ENCODE measurements around the gene AURKAIP1.
"Not testable (repeated sequence)": the region's sequence is repeated elsewhere in the genome, so short reads cannot be mapped to it uniquely, and the experiment has no call there.

The AURKAIP1 gene

DNA sequence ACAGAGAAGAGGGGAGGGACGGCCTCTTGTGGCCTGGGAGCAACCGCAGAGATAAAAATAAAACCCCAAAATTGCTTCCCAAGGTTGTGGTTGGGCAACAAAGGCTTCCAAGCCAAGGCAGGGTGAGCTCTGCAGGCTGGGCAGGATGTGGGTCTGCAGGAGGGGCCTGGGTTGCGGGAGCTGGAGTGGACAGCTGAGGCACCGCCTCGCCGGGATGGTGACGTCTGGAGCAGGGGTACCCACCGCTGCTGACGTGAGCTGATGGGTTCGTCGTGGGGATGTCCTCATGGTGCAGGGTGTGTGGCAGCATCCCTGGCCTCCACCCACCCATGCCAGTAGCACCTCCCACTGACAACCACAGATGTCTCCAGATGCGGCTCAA lies 3.7 kb downstream of the AURKAIP1 start:
- no peak for DNase-seq (ENCODE audit: extremely low spot score)
- TF ChIP-seq ARNT (IDR thresholded peaks at IDR 0.05) (no peak), BHLHE40 (IDR thresholded peaks at IDR 0.05; ENCODE audit: borderline replicate concordance) (no peak), ZNF384 (IDR thresholded peaks at IDR 0.05) (no peak), CTBP1 (IDR thresholded peaks at IDR 0.05; ENCODE audit: borderline replicate concordance) (no peak), SP1 (IDR thresholded peaks at IDR 0.05) (no peak), SUZ12 (IDR thresholded peaks at IDR 0.05) (no peak), LEF1 (IDR thresholded peaks at IDR 0.05; ENCODE audit: borderline replicate concordance) (no peak), FOXM1 (IDR thresholded peaks at IDR 0.05; ENCODE audit: borderline replicate concordance) (no peak), FOXK2 (IDR thresholded peaks at IDR 0.05) (no peak), HDGF (IDR thresholded peaks at IDR 0.05; ENCODE audit: borderline replicate concordance) (no peak), TARDBP (IDR thresholded peaks at IDR 0.05) (no peak), FOXA1 (IDR thresholded peaks at IDR 0.05) (no peak), NFRKB (IDR thresholded peaks at IDR 0.05) (no peak), L3MBTL2 (conservative IDR thresholded peaks at IDR 0.05) (no peak), ELF4 (IDR thresholded peaks at IDR 0.05) (no peak)
- TF ChIP-seq, protein P1, sequence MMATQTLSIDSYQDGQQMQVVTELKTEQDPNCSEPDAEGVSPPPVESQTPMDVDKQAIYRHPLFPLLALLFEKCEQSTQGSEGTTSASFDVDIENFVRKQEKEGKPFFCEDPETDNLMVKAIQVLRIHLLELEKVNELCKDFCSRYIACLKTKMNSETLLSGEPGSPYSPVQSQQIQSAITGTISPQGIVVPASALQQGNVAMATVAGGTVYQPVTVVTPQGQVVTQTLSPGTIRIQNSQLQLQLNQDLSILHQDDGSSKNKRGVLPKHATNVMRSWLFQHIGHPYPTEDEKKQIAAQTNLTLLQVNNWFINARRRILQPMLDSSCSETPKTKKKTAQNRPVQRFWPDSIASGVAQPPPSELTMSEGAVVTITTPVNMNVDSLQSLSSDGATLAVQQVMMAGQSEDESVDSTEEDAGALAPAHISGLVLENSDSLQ (IDR thresholded peaks at IDR 0.05), result no peak
- ChIA-PET CTCF (interaction anchor here (0.6 to 1.3 kb wide), 4 partner anchors 14 to 778 kb away, joined by 3 to 4 read pairs (median 3); no protein-coding TSS in a partner anchor), POLR2A (interaction anchor here (2.8 kb wide), 1 partner anchor 19 kb away, joined by 17 read pairs; no protein-coding TSS in a partner anchor)

DNA sequence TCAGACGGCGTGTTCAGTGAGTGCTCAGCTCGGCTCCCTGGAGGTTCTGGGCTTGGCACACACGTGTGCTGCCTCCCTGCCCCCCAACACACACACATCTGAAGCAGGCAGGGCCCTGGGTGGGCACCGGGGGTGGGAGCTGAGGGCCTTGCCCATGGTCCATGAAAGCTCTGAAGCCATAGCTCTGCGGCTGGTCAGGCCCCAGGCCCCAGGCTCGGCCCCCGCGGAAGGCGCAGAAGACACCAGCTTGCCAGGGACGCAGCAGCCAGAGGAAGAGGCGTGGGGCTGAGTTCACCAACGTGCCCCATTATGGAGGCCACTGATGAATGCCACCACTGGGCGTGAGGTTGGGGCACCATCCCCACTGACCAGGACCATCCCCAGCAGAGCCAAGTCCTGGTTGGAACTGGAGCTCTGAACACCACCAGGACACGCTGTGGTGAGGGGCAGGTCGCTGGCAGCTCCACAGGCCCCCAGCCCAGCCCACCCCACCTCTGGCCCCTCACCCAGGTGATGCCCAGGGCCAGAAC lies 4.2 kb downstream of the AURKAIP1 start:
- ChIA-PET POLR2A (interaction anchor here (2.8 kb wide), 1 partner anchor 18 kb away, joined by 17 read pairs; no protein-coding TSS in a partner anchor), CTCF (interaction anchor here (1.2 kb wide), 1 partner anchor 17 kb away, joined by 3 read pairs; no protein-coding TSS in a partner anchor)
- no peak for DNase-seq (ENCODE audit: extremely low spot score)
- TF ChIP-seq ZNF384 (IDR thresholded peaks at IDR 0.05) (no peak), ELF4 (IDR thresholded peaks at IDR 0.05) (no peak), BHLHE40 (IDR thresholded peaks at IDR 0.05; ENCODE audit: borderline replicate concordance) (no peak), HDGF (IDR thresholded peaks at IDR 0.05; ENCODE audit: borderline replicate concordance) (no peak), TARDBP (IDR thresholded peaks at IDR 0.05) (no peak), CTBP1 (IDR thresholded peaks at IDR 0.05; ENCODE audit: borderline replicate concordance) (no peak), NFRKB (IDR thresholded peaks at IDR 0.05) (no peak), FOXK2 (IDR thresholded peaks at IDR 0.05) (no peak), L3MBTL2 (conservative IDR thresholded peaks at IDR 0.05) (no peak), FOXA1 (IDR thresholded peaks at IDR 0.05) (no peak), LEF1 (IDR thresholded peaks at IDR 0.05; ENCODE audit: borderline replicate concordance) (no peak), FOXM1 (IDR thresholded peaks at IDR 0.05; ENCODE audit: borderline replicate concordance) (no peak), SUZ12 (IDR thresholded peaks at IDR 0.05) (no peak), ARNT (IDR thresholded peaks at IDR 0.05) (no peak)
- TF ChIP-seq, protein P1 (IDR thresholded peaks at IDR 0.05), result no peak

DNA sequence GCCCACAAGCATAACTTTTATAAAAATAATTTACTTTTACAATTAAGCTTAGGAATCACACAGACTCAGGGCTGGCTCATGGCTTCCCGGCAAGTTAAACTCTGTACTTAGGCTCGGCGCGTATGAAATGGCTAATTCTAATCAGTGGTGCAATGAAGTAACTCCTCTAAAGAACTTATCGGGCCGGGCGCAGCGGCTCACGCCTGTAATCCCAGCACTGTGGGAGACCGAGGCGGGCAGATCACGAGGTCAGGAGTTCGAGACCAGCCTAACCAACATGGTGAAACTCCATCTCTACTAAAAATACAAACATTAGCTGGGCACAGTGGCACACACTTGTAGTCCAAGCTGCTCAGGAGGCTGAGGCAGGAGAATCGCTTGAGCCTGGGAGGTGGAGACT lies 4.9 kb downstream of the AURKAIP1 start:
- CTCF ChIA-PET; DNase-seq (ENCODE audit: extremely low spot score): not testable (repeated sequence)
- POLR2A ChIA-PET, result interaction anchor here (2.8 kb wide), 1 partner anchor 17 kb away, joined by 17 read pairs; no protein-coding TSS in a partner anchor

DNA sequence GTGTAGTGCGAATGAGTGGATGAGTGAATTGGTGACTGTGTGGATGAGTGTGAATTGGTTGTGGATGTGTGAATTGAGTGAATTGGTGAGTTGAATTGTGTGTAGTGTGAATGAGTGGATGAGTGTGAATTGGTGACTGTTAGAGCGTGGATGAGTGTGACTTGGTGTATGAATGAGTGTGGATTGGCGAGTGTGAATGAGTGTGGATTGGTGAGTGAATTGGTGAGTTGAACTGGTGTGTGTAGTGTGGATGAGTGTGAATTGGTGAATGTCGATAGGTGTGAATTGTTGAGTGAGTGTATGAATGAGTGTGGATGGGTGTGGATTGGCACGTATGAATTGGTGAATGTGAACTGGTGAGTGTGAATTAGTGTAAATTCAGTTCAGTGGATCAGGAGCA lies 7.7 kb downstream of the AURKAIP1 start:
- TF ChIP-seq FOXA1 (IDR thresholded peaks at IDR 0.05), result no peak
- TF ChIP-seq SP1 (IDR thresholded peaks at IDR 0.05), result no peak
- no peak for TF ChIP-seq FOXK2 (IDR thresholded peaks at IDR 0.05)
- no peak for TF ChIP-seq FOXM1 (IDR thresholded peaks at IDR 0.05; ENCODE audit: borderline replicate concordance)
- no peak for TF ChIP-seq SUZ12 (IDR thresholded peaks at IDR 0.05)
- no peak for TF ChIP-seq TARDBP (IDR thresholded peaks at IDR 0.05)
- no peak for TF ChIP-seq ELF4 (IDR thresholded peaks at IDR 0.05)
- TF ChIP-seq, protein P1 (IDR thresholded peaks at IDR 0.05), result no peak
- no peak for TF ChIP-seq NFRKB (IDR thresholded peaks at IDR 0.05)
- no peak for TF ChIP-seq LEF1 (IDR thresholded peaks at IDR 0.05; ENCODE audit: borderline replicate concordance)
- TF ChIP-seq ARNT (IDR thresholded peaks at IDR 0.05), result no peak
- TF ChIP-seq CTBP1 (IDR thresholded peaks at IDR 0.05; ENCODE audit: borderline replicate concordance), result no peak
- no peak for TF ChIP-seq ZNF384 (IDR thresholded peaks at IDR 0.05)
- TF ChIP-seq BHLHE40 (IDR thresholded peaks at IDR 0.05; ENCODE audit: borderline replicate concordance), result no peak
- ChIA-PET CTCF (no interaction called here), POLR2A (no interaction called here)
- no peak for DNase-seq (ENCODE audit: extremely low spot score)

DNA sequence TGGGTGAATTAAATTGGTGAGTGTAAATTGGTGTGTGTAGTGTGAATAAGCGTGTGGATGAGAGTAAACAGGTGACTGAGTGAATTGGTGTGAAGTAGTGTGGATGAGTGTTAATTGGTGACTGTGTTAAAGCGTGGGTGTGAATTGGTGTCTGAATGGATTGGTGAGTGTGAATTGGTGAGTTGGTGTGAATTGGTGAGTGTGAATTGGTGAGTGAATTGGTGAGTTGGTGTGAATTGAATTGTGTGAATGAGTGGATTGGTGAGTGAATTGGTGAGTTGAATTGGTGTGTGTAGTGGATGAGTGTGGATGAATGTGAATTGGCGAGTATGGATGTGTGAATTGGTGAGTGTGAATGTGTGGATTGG lies 8.3 kb downstream of the AURKAIP1 start:
- no peak for DNase-seq (ENCODE audit: extremely low spot score)
- POLR2A ChIA-PET, result no interaction called here
- CTCF ChIA-PET, result no interaction called here
- TF ChIP-seq LEF1 (IDR thresholded peaks at IDR 0.05; ENCODE audit: borderline replicate concordance) (no peak), HDGF (IDR thresholded peaks at IDR 0.05; ENCODE audit: borderline replicate concordance) (no peak), FOXK2 (IDR thresholded peaks at IDR 0.05) (no peak), TARDBP (IDR thresholded peaks at IDR 0.05) (no peak), SUZ12 (IDR thresholded peaks at IDR 0.05) (no peak), L3MBTL2 (conservative IDR thresholded peaks at IDR 0.05) (no peak), ELF4 (IDR thresholded peaks at IDR 0.05) (no peak), SP1 (IDR thresholded peaks at IDR 0.05) (no peak), CTBP1 (IDR thresholded peaks at IDR 0.05; ENCODE audit: borderline replicate concordance) (no peak), BHLHE40 (IDR thresholded peaks at IDR 0.05; ENCODE audit: borderline replicate concordance) (no peak), ARNT (IDR thresholded peaks at IDR 0.05) (no peak), FOXM1 (IDR thresholded peaks at IDR 0.05; ENCODE audit: borderline replicate concordance) (no peak), NFRKB (IDR thresholded peaks at IDR 0.05) (no peak), FOXA1 (IDR thresholded peaks at IDR 0.05) (no peak), ZNF384 (IDR thresholded peaks at IDR 0.05) (no peak)
- TF ChIP-seq, protein P1 (IDR thresholded peaks at IDR 0.05), result no peak

All from HEK293T (cell line).